Liver (tissue), 3 donors: ENCODE data around the gene EDIL3.

ENCODE experiments used
- ATF3 ChIP-seq: IDR thresholded peaks from 2 replicates; pipeline ENCODE4 v1.6.1; 2016; ENCODE audit warnings: antibody characterized with exemption
- CTCF ChIP-seq: fragments of 150-350 bp; IDR thresholded peaks from 2 replicates; pipeline ENCODE4 v1.5.1; 2017; ENCODE audit warnings: improper control_type of control experiment, low read depth, low read length; ENCODE audit not compliant: missing input control
- EGR1 ChIP-seq, 2 donors: IDR thresholded peaks; 2 replicates each; pipeline ENCODE4 v1.6.1; 2016 to 2018; ENCODE audit warnings: antibody characterized with exemption in 2 of 2, low read depth in 2 of 2
- FOXA1 ChIP-seq: IDR thresholded peaks from 2 replicates; pipeline ENCODE4 v1.6.1; 2016; ENCODE audit warnings: antibody characterized with exemption
- JUND ChIP-seq, 2 donors: IDR thresholded peaks; 2 replicates each; pipeline ENCODE4 v1.6.1; 2016; ENCODE audit warnings: antibody characterized with exemption in 2 of 2
- MAX ChIP-seq: IDR thresholded peaks from 2 replicates; pipeline ENCODE4 v1.6.1; 2016; ENCODE audit warnings: antibody characterized with exemption
- RAD21 ChIP-seq, 2 donors: IDR thresholded peaks; 2 replicates each; pipeline ENCODE4 v1.6.1; 2016; ENCODE audit warnings: antibody characterized with exemption in 2 of 2, mild to moderate bottlenecking in 2 of 2
- TAF1 ChIP-seq: conservative IDR thresholded peaks from 2 replicates; pipeline ENCODE4 v1.6.1; 2016; ENCODE audit warnings: antibody characterized with exemption, mild to moderate bottlenecking
- donor health status: healthy.
- donor health status: healthy.

- no peak for TF ChIP-seq CTCF
- TF ChIP-seq ATF3, result no peak
- TF ChIP-seq RAD21 (IDR thresholded peaks at IDR 0.05), result no peak
- no peak for TF ChIP-seq EGR1 (IDR thresholded peaks at IDR 0.05; ENCODE audit: low read depth in 2 of 2)
- TF ChIP-seq JUND (IDR thresholded peaks at IDR 0.05), result no peak
- TF ChIP-seq TAF1, result no peak
- TF ChIP-seq MAX, result no peak
- TF ChIP-seq FOXA1, result no peak
Measured at GRCh38 chr5:84086511-84086910, 298.2 kb downstream of the EDIL3 start.
